SW 1271 (cell line): ENCODE data around the gene SLC35F2.
"Not testable (repeated sequence)": the region's sequence is repeated elsewhere in the genome, so short reads cannot be mapped to it uniquely, and the experiment has no call there.

Source experiments
- DNase-seq, 2 experiments: peaks; one replicate each; lab custom pipeline; 2025; lab: John Stamatoyannopoulos, UW

SLC35F2 gene

GRCh38 chr11:107789767-107790166, 68.8 kb downstream of the SLC35F2 start:
- DNase-seq = no peak

- no peak for DNase-seq
Measured at GRCh38 chr11:107787733-107788132, 70.9 kb downstream of the SLC35F2 start.

- no peak for DNase-seq
Measured at GRCh38 chr11:107785401-107785800, 73.2 kb downstream of the SLC35F2 start.

- DNase-seq = no peak
Measured at GRCh38 chr11:107783121-107783520, 75.5 kb downstream of the SLC35F2 start.

- DNase-seq = peak in 1 of 2 experiments; percentile 34
Measured at GRCh38 chr11:107780775-107781174, 77.8 kb downstream of the SLC35F2 start.

GRCh38 chr11:107780136-107780535, 78.5 kb downstream of the SLC35F2 start:
- no peak for DNase-seq

- DNase-seq = no peak
Measured at GRCh38 chr11:107778839-107779517, 79.6 kb downstream of the SLC35F2 start.

GRCh38 chr11:107777110-107777509, 81.5 kb downstream of the SLC35F2 start:
- no peak for DNase-seq

GRCh38 chr11:107776062-107776461, 82.5 kb downstream of the SLC35F2 start:
- DNase-seq = no peak

- no peak for DNase-seq
Measured at GRCh38 chr11:107770551-107770951, 88.0 kb downstream of the SLC35F2 start.

GRCh38 chr11:107769189-107769588, 89.4 kb downstream of the SLC35F2 start:
- DNase-seq = no peak

- not testable (repeated sequence) for DNase-seq
Measured at GRCh38 chr11:107758719-107759355, 99.8 kb downstream of the SLC35F2 start.

- DNase-seq = peak in 1 of 2 experiments; percentile 18
Measured at GRCh38 chr11:107757661-107758060, 100.9 kb downstream of the SLC35F2 start.

- no peak for DNase-seq
Measured at GRCh38 chr11:107756553-107756952, 102.0 kb downstream of the SLC35F2 start.

GRCh38 chr11:107752949-107753822, 105.4 kb downstream of the SLC35F2 start:
- DNase-seq = no peak

GRCh38 chr11:107752508-107752907, 106.1 kb downstream of the SLC35F2 start:
- no peak for DNase-seq

GRCh38 chr11:107751082-107751481, 107.5 kb downstream of the SLC35F2 start:
- DNase-seq = no peak

GRCh38 chr11:107750313-107750712, 108.3 kb downstream of the SLC35F2 start:
- DNase-seq = no peak

GRCh38 chr11:107747622-107748021, 111.0 kb downstream of the SLC35F2 start:
- DNase-seq = no peak

GRCh38 chr11:107744736-107745135, 113.9 kb downstream of the SLC35F2 start:
- DNase-seq = no peak

GRCh38 chr11:107743191-107743590, 115.4 kb downstream of the SLC35F2 start:
- no peak for DNase-seq

- no peak for DNase-seq
Measured at GRCh38 chr11:107741044-107741823, 117.4 kb downstream of the SLC35F2 start.
